Astrocyte of the cerebellum (primary cell): ENCODE measurements around the gene TCF7.

Experiments used
- DNase-seq: peaks from one replicate; pipeline ENCODE4 v3.0.0-alpha.2; 2011; ENCODE audit warnings: low read depth
- H3K4me3 ChIP-seq: 2 replicates; pipeline ENCODE4 v1.5.1; 2011; ENCODE audit warnings: mild to moderate bottlenecking, low read depth, low read length, moderate library complexity
- CTCF ChIP-seq: IDR thresholded peaks from 2 replicates; pipeline ENCODE4 v1.5.1; 2012; ENCODE audit warnings: low read length, low read depth, moderate library complexity, mild to moderate bottlenecking; ENCODE audit errors: missing control alignments
- in situ Hi-C: cut with HindIII; loops from 2 replicates; pipeline ENCODE4 v1.10.0; 2017; ENCODE audit warnings: low sequenced_read_pairs

The TCF7 gene

GRCh38 chr5:134073404-134073803, 41.1 kb upstream of the TCF7 start:
- DNase-seq = no peak
- no peak overlapping the region for H3K4me3 ChIP-seq
- no peak for TF ChIP-seq CTCF
- in situ Hi-C loops = loop anchor here (5.0 kb wide), 1 partner anchor 74 kb away; no protein-coding TSS in a partner anchor

GRCh38 chr5:134075102-134075501, 39.4 kb upstream of the TCF7 start:
- in situ Hi-C loops = no loop called here
- H3K4me3 ChIP-seq = no peak overlapping the region
- TF ChIP-seq CTCF = no peak
- DNase-seq = no peak

- H3K4me3 ChIP-seq = no peak overlapping the region
- DNase-seq = no peak
- in situ Hi-C loops = no loop called here
- TF ChIP-seq CTCF = no peak
Observed at GRCh38 chr5:134077926-134078580, 36.4 kb upstream of the TCF7 start.

GRCh38 chr5:134079748-134080581, 34.5 kb upstream of the TCF7 start:
- in situ Hi-C loops = no loop called here
- TF ChIP-seq CTCF = no peak
- DNase-seq = no peak
- H3K4me3 ChIP-seq = no peak overlapping the region

GRCh38 chr5:134082264-134082992, 32.1 kb upstream of the TCF7 start:
- in situ Hi-C loops = no loop called here
- no peak for TF ChIP-seq CTCF
- H3K4me3 ChIP-seq = no peak overlapping the region
- no peak for DNase-seq

- H3K4me3 ChIP-seq = no peak overlapping the region
- in situ Hi-C loops = no loop called here
- DNase-seq = peak; percentile 31
- TF ChIP-seq CTCF = no peak
Observed at GRCh38 chr5:134083517-134083916, 31.0 kb upstream of the TCF7 start.
